Kidney epithelial cell (primary cell): ENCODE data around the gene PDE10A. TPM values are rescaled to one million over a fixed set of nuclear protein-coding genes. Genes with fewer than 3 reads are reported as not detected.

Experiments
- DNase-seq: peaks from one replicate; pipeline ENCODE4 v3.0.0-alpha.2; 2010; ENCODE audit warnings: low read depth
- H3K27me3 ChIP-seq: 2 replicates; pipeline ENCODE4 v1.6.0; 2011; ENCODE audit warnings: low read length; ENCODE audit not compliant: control insufficient read depth, insufficient read depth
- H3K36me3 ChIP-seq: 2 replicates; pipeline ENCODE4 v1.5.1; 2011; ENCODE audit warnings: low read length; ENCODE audit not compliant: control insufficient read depth, insufficient read depth
- H3K4me3 ChIP-seq: 2 replicates; pipeline ENCODE4 v1.5.1; 2011; ENCODE audit warnings: low read depth, mild to moderate bottlenecking, control low read depth, low read length
- CTCF ChIP-seq: IDR thresholded peaks from 2 replicates; pipeline ENCODE4 v1.5.1; 2011; ENCODE audit warnings: mild to moderate bottlenecking, moderate library complexity, low read length, control low read depth, inconsistent platforms; ENCODE audit not compliant: insufficient read depth, poor library complexity, severe bottlenecking
- total RNA-seq: library from RNA; depleted of rRNA; stranded (reverse); fragments of >200 nt; gene quantifications from 2 replicates; pipeline ENCODE4 v1.2.3, GENCODE V29; 2015

PDE10A gene
- total RNA-seq, 1 donor from 2014 or later, result 13.0 TPM

DNA sequence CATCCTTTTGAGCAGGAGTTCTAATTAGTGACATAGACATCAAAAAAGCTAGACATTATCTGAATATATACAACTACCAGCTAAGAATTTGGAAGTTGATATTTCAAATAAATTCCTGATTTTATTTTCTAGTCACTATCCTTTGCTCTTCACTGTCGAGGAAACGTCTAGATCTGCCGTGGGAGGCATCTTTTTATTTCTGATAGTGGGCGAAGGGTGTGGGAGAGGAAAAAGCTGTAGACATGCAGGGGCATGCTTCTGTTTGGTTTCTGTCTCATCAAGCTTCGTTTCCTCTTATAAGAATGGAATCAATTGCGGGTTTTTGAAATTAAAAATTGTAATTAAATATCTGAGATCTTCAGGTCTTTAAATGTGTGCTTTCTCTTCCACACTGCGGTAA is 337.4 kb downstream of the PDE10A start:
- Histone ChIP-seq H3K27me3 (no peaks in the 10 kb centered on the region), H3K36me3 (no peaks in the 10 kb centered on the region), H3K4me3 (no peak overlapping the region)
- DNase-seq, result no peak
- no peak for TF ChIP-seq CTCF

DNA sequence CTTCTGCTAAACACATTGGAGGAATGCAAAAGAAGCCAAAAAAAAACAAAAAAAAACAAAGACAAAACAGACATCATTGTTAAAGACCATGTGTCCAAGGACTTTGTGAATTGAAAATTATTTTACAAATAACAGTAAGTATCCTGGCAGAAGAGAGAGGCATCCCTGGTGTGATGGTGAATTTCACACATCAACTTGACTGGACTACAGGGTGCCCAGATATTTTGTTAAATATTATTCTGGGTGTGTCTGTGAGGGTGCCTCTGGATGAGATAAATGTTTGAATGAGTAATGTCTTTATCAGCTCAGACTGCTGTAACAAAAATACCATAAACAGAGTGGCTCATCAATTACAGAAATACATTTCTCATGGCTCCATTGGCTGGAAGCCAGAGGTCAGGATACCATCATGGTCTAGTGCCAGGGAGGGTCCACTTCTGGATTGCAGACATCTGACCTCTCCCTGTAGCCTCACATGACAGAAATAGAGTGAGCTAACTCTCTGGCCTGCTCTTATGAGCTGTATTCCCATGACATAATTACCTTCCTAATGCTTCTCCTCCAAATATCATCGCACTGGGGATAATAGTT is 341.4 kb downstream of the PDE10A start:
- no peaks in the 10 kb centered on the region for H3K36me3 ChIP-seq
- no peak for TF ChIP-seq CTCF
- DNase-seq, result no peak
- H3K27me3 ChIP-seq, result no peaks in the 10 kb centered on the region
- no peak overlapping the region for H3K4me3 ChIP-seq

DNA sequence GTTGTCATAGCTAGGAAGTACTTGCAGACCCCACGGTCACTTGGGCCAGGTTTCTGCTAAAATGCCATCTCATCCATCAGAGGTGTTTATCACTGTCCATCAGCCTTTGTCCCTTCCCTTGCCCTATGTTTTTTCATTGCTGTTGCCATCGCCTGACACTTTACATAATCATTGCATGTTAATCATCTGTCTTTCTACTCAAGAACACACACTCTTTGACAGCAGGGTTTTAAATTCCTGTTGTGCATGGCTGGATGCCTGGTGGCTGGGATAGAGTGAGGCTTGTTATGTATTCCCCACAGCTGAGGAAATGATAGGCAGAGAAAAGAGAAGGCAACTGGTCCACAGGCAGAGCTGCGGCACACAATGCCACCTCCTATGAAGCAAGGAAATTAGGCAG is 341.9 kb downstream of the PDE10A start:
- H3K4me3 ChIP-seq, result no peak overlapping the region
- H3K27me3 ChIP-seq, result no peaks in the 10 kb centered on the region
- no peak for DNase-seq
- H3K36me3 ChIP-seq, result no peaks in the 10 kb centered on the region
- TF ChIP-seq CTCF, result no peak

DNA sequence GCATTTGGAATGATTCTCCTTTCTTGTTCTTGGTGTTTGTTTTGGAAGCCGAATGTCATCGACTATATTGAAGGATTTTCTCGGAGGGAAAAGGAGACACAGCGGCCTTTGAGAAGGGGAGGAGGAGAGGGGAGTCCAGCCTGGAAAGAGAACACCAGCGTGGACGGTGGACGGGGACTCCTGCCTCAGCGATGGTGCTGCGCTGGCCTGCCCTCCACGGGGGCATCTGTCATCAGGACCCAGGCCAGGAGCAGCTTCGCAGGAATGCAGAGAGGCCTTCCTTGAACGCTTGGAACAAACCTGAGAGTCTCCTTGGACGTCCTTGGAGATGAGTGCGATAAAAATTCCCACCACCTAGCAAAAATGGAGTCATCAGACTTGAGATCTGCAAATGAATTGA is 345.3 kb downstream of the PDE10A start:
- Histone ChIP-seq H3K36me3 (no peaks in the 10 kb centered on the region), H3K27me3 (no peaks in the 10 kb centered on the region), H3K4me3 (no peak overlapping the region)
- no peak for DNase-seq
- no peak for TF ChIP-seq CTCF

DNA sequence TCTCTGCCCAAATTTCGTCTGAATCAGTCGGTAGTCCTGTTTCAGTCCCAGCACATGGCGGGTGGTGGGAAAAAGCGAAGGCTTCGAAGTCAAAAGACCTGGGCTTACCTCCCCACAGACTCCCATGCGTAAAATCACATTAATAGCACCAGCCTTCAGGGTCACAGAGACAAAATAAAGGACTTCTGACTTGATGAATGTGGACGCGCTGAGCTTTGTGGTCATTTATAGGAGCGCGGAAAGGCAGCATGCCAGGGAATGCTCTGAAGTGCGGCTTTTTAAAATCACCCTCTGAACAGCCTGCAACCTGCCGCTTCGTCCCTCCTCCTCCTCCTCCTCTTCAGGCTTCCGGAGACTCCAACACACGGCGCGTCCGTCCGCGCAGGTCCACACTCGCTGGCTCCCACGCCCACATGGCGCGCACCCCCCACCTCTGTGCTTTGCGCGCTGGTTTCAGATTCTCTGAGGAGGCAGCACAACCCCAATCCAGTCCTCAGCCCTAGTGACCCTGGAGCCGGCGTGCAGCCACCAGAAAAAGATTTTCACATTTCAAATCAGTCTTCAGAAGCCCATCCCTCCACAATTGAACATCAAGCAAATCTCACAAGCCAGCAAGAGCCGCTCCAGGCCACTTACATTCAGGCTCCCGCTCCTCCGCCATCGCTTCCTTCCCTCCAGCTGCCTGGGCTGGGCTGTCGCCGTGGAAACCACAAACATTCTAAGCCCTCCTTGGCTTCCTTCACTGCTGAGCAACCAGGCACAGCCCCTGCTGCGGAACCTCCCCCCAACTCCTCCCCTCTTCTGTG is 353.9 kb downstream of the PDE10A start, which contains the start of gene C6orf118:
Gene C6orf118 (minus strand): TSS at position 680 of the 806 bp plus-strand sequence. CDS start 19 bp downstream, at position 661.
- DNase-seq, result peak; percentile 59
- H3K27me3 ChIP-seq, result no peaks in the 10 kb centered on the region
- TF ChIP-seq CTCF, result no peak
- H3K4me3 ChIP-seq, result peak within 1 kb of the TSS; percentile 49
- H3K36me3 ChIP-seq, result no peaks in the 10 kb centered on the region

GRCh38 chr6:165306955-165307354 is 356.1 kb downstream of the PDE10A start:
- Histone ChIP-seq H3K27me3 (no peaks in the 10 kb centered on the region), H3K36me3 (no peaks in the 10 kb centered on the region), H3K4me3 (no peak overlapping the region)
- DNase-seq, result no peak
- no peak for TF ChIP-seq CTCF
